HG02938 (cell line): Measurements from ENCODE around the gene ZNF674.

Source experiments
- ATAC-seq: cut with Tn5 transposase; IDR thresholded peaks from one replicate; pipeline ENCODE4 v1.9.1; 2021; ENCODE audit warnings: mild to moderate bottlenecking, moderate library complexity; ENCODE audit not compliant: unreplicated experiment

The ZNF674 gene

GRCh38 chrX:46545111-46546005 is at the start of gene ZNF674:
Gene ZNF674 (minus strand): TSS chrX:46545421. CDS start chrX:46542087, 3,334 bp downstream.
- ATAC-seq = peak; percentile 82

- ATAC-seq = no peak
These were observed 44.9 kb upstream of the ZNF674 start for GRCh38 chrX:46589977-46590723.

DNA sequence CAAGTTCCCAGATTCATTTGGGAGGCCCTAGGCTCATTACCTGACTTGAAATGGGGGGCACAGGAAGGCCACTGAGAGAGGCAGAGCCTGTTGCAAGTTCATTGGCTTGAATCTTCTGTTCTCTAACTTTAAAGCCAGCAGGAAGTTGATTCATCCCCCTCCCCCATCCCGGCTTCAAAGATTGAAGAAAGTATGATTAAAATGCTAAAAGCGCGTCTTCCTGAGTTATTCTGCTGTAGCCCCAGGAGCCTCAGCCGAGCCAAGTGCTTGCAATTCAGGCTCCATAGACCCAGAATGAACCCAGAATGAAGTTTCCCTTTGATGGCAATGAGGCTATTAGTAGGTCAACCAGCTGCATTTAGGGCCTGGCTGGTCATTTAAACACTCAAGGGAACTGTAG is 43.0 kb upstream of the ZNF674 start:
- no peak for ATAC-seq

DNA sequence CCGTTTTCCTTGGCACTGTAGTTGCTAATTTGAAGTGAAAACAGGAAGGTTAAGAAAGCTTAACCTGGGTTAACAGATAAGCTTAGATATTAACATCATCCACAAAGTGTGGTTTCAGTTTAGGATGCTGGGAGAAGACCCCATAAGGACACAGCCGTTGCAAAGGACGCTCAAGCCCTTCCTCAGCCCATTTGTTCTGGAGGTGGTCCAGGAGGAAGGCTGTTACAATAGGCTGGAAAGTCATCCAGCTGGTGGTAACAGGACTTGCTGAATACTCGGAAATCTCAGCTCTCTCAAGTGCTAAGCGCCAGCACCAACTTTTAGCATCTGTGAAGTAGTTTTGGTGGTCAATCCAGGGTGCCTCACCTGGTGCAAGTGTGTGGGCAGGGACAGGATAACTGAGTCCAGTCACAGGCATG is 42.5 kb upstream of the ZNF674 start:
- peak; percentile 13 for ATAC-seq

DNA sequence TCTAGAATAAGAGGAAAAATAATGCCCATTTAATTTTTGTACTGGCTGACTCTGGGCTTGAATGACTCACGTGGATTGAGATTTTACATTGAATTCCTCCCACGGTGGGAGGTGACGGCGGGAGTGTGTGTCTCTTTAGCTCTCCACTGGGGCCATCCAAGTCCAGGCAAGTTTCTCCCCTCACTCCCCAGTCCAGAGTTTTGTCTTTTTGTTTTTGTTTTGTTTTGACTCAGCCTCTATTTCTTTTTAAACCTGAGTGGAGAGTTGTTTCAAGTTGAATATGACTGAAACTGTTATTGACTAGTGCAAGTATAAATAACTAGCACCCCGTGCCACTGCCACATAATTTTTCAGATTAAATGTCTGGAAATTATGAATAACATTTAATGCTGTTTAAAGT is 41.9 kb upstream of the ZNF674 start:
- ATAC-seq = peak; percentile 54

DNA sequence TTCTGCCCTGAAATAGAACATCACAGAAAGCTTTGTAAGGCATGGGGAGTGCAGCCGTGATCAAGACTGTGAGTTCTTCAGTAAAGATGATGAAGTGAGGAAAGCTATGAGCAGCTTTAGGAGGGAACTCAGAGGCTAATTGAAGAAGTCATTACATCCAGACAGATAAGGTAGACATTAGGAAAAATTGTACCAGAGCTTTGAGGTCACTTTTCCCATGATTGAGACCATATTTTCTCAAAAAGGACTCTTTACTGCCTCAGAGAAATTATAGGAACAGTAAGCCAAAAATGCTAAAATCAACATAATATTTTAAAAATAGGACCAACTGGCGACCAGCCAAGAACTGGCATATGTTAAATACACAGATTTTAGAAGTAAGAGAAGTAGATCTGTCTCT is 39.5 kb upstream of the ZNF674 start:
- no peak for ATAC-seq

DNA sequence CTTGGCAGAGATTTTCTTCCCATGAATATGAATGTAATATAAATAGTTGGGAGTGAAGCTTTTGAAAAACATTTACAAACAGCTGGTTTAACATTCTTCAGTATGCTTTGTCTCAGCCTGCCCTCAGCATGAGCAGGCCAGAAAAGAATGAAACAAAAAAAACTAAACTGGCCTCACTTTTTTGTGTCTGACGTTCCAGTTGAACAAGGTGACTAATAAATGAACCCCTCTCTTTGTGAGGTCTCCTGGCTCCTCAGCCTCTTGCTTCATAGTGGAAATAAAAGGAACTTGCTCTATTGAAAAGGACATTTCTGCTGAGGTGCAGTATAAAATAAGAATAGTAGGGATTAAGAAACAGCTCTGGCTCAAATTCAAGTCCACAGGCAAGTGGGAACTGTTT is 37.7 kb upstream of the ZNF674 start:
- no peak for ATAC-seq

DNA sequence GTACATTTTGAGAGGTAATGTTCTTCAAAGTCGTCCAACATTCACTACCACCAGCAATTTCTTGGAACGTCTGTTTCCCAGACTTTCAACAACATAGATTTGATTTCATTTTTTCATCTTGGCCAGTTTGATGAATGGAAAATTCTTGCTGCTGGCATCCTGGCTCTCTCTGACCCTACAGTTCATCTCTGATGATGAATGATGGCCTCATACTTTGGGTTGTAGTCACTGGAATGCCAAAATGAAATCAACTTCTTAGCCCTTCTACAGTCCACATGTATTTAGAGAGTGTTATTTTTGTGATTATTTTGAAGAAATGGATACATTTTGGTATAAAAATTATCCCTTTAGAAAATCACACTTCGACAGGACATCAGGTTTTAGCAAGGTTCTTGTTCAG is 37.1 kb upstream of the ZNF674 start:
- ATAC-seq = no peak

DNA sequence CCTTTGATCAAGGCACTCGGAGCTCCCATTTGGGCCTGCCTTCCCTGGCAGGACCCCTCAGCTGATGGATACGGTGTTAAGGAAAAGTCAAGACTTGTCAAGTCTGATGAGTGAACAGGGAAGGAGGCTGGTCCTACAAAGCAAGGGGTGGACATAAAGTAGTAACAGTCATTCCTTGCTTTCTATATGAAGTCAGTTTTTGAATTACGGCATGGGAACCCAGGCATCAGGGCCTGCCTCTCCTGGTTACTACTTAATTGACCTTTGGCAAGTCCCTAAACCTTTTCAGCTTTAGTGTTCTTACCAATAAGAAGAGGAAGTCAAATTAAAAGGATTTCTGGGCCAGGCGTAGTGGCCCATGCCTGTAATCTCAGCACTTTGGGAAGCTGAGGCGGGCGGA is 35.4 kb upstream of the ZNF674 start:
- no peak for ATAC-seq

DNA sequence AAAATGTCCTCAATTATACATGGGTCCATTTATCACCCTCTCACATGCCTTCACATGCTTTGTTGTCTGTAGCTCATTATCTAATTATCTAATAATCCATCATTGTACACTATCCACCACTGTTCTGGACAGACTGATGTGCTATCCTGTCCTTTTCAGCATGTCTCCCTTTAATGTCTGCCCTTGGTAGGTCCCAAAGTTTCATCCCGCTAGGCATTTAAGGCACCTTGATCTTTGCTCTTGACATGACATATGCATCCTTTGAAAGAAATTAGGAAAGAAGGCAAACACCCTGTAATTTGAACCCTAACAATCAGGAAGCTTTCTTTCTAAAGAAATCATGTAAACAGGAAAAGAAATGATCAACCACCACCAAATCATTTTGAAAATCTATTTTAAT is 34.0 kb upstream of the ZNF674 start:
- no peak for ATAC-seq

DNA sequence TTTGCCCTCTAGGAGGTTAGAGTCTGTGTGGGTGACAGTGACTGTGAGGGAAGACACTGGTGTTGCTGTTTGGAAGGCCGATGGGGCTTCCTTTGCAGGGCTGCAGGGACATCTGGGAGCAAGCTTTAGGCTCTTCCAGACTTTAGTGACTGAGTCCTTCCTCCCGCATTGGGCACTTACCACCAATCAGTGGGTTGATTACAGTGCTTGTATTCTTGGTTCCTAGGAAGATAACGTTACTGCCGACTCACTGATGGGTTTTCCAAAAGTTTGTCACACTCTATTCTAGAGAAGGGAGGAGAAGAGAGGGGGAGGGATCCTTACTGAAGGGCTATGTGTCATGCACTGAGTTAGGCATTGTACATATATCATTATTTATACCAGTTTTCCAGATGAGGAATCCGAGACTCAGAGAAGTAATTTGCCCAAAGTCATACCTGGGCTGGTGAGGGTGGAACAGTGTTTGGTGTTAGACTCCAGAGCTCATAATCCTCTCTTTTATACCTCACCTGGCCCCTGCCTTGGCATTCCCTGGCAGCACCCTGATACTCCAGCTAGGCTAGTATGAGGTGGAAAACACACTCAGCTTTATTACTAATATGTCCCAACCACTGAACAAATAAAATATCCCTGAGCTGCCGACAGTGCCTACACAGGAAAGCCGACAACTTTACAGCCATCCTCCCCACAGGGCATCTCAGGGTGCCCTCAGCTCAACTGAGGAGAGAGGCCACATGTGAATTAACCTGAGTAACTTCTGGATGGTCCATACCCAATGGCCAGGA is 32.2 kb upstream of the ZNF674 start:
- ATAC-seq = no peak

GRCh38 chrX:46576458-46576857 is 31.2 kb upstream of the ZNF674 start:
- no peak for ATAC-seq

GRCh38 chrX:46575991-46576392 is 30.8 kb upstream of the ZNF674 start:
- no peak for ATAC-seq

DNA sequence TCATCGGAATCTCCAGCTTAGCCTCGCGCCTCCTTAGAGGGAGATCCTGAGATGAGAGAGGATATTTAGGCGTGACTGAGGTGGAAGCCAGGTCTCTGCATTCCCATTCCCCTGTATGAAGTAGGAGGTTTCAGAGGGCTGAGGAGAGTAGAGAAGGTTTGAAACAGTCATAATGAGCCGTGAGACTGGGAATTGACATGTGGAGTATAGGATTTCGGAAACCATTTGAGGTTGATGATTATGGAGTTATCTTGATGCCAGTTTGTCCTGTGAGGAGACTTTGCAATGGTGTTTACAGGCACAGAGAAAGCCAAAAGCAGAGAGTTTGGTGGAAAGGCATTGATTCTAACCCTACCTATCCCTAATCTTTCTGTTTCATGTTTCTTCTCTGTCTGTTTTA is 30.4 kb upstream of the ZNF674 start:
- no peak for ATAC-seq

DNA sequence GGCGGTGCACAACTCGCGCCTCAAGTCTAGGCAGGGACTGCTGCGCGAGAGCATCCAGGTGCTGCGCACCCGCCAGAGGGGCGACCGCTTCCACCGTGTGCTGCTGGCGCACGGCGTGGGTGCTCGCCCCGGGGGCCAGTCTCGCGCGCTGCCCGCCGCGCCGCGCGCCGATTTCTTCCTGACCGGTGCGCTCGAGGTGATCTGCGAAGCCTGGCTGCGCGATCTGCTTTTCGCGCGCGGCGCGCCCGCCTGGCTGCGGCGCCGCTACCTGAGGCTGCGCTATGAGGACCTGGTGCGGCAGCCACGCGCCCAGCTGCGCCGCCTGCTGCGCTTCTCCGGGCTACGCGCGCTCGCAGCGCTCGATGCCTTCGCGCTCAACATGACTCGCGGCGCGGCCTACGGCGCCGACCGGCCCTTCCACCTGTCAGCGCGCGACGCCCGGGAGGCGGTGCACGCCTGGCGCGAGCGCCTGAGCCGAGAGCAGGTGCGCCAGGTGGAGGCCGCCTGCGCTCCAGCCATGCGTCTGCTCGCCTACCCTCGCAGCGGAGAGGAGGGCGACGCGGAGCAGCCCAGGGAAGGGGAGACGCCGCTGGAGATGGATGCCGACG is 29.7 kb upstream of the ZNF674 start:
- no peak for ATAC-seq

DNA sequence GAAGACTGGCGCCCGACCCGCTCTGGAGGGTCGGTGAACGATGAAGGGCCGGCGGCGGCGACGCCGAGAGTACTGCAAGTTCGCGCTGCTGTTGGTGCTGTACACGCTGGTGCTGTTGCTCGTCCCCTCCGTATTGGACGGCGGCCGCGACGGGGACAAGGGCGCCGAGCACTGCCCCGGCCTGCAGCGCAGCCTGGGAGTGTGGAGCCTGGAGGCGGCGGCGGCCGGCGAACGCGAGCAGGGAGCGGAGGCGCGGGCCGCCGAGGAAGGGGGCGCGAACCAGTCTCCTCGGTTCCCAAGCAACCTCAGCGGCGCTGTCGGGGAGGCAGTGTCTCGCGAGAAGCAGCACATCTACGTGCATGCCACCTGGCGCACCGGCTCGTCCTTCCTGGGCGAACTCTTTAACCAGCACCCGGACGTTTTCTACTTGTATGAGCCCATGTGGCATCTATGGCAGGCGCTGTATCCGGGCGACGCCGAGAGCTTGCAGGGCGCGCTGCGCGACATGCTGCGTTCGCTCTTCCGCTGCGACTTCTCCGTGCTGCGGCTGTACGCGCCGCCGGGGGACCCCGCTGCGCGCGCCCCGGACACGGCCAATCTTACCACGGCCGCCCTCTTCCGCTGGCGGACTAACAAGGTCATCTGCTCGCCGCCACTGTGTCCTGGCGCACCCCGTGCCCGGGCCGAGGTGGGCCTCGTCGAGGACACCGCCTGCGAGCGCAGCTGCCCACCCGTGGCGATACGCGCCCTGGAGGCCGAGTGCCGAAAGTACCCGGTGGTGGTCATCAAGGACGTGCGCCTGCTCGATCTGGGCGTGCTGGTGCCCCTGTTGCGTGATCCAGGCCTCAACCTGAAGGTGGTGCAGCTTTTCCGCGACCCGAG is 28.9 kb upstream of the ZNF674 start:
- ATAC-seq = peak; percentile 24

DNA sequence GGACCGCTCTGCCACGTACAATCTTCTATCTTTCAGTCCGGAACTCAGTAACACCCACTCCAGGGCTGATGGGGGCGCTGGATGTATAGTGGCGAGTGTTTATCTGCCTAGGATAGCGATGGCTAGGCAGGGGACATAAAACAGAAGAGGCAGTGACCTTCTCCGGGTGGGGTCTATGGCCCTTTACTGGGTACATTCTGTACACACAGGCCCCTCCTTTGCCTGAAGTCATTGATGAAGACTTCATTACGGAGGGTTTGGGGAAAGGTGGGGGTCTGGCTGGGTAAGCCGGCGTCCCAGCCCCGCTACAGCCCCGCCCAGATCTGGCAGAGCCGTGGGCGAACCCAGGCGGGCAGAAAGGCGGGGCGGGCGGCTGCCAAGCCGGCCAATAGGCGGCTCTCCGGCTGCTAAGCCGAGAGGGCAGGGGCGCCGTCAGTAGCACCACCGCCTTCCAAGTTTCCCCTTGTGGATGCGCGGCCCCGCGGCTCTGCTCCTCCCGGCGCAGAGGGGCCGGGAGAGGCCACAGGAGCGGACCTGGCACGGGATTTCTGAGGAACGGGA is 28.2 kb upstream of the ZNF674 start, which contains the start of gene CHST7:
Gene CHST7, plus strand, starts transcription at position 435 of the 561 bp plus-strand sequence. CDS start 167 bp downstream, outside the sequence.
- peak; percentile 25 for ATAC-seq

GRCh38 chrX:46572340-46572936 is 27.2 kb upstream of the ZNF674 start:
- peak; percentile 52 for ATAC-seq
